HG02610 (cell line): Measurements from ENCODE around the gene ADAMTS9.

Experiments
- ATAC-seq: cut with Tn5 transposase; IDR thresholded peaks from one replicate; pipeline ENCODE4 v1.9.1; 2021; ENCODE audit warnings: mild to moderate bottlenecking, moderate library complexity; ENCODE audit not compliant: unreplicated experiment

Gene ADAMTS9

DNA sequence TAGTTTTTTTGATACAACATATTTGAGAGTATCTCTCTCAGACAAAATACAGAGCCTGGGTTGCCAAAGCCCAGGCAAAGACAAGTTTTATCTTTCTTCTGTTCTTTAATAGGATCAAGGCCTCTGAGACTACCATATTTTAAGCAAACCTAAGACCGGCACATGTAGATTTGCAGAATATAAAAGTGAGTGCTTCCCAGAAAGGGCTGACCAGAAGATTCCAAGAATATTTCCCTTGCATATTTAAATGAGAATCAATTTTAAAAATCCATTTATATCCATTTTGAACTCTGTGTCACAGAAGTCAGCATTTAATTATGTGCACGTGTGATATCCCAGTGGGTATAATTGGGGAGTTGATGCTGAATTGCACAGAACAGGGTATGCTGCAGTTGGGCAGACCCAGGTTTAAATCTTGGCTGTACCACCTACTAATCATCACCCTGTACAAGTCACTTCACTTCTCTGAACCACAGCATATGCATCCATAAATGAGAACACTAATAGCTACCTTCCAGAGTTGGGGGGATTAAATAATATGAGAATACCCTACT, 191.9 kb downstream of the ADAMTS9 start:
- ATAC-seq, result no peak

DNA sequence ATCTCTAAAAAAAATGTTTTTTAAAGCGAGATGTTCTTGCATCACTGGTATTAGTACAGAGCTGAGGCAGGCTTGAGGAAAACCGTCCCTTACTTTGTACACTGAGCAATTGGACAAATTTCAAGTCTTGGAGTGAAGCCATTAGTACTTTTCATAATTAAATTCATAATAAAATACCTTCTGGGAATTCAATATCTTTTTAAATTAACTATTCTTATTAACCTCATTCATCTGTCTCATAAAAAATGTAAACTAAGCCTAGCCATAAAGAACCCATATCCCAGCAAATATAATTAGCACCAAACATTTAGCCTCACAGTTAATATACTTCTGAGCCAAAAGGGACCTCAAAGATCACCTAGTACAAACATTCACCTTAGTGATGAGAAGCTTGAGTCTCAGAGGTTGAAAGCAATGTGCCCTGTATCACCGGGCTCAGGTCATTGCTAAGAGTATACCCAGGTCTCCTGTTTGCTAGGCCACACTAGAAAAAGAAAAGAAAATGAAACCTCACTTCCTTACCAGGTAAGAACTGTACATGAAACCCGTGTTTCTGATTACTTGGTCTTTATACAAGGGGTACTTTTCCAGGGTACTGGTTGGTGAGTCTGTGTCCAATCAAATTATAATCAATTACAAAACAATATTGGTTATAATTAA, 192.5 kb downstream of the ADAMTS9 start:
- ATAC-seq, result no peak

DNA sequence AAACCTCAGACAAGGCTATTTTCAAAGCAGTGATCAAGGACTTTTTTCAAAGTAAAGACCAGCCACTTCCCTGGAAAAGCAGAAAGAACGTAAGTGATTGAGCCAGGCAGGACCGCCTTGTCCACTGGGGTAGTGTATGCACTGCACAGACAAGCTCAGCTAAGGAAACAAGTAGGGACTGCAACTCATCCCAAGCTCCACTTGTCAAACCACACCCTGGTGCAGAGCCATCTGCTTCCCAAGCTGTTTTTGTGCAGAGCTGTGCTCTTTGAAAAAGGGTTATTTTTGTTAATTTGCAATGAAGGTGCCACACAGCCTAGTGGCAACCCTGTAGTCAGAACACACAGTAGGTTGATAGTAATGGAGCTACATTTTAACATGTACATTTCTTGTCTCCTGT, 193.3 kb downstream of the ADAMTS9 start:
- ATAC-seq, result no peak

DNA sequence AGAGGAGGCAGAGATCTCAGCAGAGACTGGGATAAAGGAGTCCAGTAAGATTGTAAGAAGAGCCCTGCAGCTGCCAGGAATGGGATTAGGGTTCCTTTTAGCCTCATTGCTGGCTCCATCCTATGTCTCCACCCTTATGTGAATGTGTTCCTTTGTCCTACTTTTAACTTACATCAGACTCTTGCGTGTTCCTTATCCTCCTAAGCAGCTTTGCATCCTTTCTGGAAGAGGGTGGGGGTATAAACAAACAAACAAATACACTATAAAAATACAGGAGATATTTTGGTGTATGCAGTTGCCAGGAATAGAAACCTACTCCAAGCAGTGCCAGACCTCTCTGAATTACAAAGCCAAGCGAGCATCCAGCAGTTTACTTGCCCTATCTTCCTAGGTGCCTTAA, 194.7 kb downstream of the ADAMTS9 start:
- ATAC-seq, result no peak

DNA sequence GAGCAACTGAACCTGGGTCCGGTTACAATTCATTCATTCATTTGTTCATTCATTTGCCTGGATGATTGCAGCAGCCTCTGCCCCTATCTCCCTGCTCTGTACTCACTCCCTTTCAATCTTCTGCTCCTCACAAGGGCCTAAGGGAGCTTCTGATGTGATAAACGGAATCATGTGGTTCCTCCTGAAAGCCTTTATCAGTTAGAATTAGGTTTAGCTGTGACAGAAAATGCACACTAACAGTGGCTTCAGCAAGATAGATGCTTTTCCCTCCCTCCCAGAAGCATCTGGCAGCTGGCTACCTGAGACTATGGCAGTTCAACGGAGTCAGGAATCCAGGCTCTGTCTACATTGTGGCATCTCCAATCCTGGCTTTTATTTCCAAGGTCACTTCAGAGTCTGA, 196.0 kb downstream of the ADAMTS9 start:
- no peak for ATAC-seq

DNA sequence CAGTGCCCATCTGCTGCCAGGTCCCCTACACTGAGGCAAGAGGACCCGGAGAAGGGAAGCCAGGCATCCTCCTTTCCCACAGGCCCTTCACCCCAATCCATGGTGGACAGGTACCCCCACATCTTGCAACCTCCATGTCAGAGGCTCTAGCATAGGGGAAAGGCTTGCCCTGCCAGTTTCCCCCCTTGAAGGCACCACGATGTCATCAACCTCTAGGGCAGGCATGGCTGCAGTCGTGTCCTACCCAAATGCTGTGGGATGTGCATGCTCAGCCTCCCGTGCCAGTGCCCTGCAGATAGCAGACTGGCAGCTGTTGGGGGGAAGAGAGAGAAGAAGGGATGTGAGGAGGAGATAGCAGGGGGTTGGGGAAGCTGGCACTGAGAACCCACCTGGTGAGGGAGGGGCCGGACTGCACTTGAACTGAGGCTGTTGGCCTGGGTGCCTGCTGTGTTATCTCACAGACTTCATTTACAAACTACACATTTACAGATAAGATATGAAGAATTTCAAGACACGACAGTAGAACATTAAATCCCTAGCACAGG, 197.5 kb downstream of the ADAMTS9 start:
- ATAC-seq, result no peak

DNA sequence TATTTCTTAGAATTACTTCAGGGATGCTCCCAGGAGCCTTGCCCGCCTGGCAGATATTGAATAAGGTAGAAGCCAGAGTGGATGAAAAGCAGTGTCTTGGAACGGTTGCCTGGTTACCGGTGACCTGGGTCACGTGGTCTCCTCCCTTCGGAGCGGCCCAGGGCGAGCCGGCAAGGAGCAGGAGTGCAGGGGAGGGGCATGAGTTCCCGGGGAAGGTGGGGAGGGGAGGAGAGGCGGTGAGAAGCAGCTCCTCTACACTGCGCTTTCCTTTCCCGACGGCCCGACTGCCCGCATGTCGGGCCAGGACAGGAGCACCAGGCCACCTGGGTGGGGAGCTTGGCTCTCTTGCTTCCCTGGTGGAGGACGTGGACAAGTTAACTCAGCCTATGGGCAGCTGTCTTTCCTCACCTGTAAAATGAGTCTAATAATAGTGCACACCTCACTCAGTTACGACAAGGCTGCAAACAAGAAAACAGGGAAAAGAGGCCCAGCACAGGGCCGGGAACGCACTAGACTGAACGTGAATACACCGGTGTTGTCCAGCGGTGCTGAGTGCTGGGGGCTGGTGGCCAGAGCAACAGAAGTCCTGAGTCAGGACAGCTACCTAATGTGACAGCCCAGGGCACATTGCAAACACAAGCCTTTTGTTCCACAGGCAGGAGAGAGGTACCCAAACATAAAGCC, 198.3 kb downstream of the ADAMTS9 start:
- no peak for ATAC-seq

DNA sequence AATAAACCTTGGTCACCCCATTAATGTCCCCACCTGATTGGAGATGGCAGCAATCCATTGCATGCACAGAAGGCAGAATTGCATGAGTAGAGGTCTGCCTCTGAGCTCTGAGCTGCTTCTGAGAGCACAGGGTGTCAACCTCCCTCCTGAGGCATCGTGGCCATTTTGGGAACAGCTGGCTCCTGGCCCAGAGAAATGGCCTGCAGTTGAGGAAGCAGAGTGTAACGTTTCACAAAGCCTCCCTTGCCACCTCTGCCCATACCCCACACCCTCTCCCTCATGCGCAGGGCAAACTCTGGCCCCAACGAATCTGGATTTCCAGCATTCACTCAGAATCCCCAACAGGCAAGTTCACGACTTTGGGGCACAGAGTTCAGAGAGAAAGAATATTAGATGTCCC, 198.9 kb downstream of the ADAMTS9 start:
- no peak for ATAC-seq

DNA sequence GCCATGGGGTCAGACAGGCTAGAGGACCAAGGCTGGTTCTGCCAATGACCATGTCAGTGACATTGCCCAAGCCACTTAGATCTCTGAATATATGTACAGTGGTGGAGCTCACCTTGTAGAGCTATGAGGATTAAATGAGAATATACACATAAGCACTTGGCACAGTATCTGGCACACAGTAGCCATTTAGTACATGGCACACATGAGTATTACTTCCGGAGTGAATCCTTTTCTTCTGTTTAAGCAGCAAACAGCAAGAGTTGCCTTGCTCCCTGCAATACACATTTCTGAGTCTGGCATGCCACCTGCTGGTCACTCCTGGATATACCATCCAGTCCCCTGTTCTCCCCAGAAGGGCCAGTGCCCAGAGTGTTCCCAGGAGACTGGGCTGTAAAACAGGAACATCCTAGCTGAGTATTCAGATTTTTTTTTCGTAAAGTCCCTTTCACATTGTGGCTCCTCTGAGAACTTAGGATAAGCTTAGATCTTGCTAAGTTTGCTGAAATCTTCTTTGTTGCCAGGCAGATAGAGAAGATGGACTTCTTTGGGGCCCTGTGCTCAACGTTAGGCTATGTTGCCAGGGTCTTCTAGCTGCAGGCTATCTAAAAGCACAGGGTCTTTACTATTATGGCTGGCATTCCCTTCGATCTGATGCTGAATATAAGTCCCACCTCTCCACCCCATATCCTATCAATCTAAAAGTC, 203.4 kb downstream of the ADAMTS9 start:
- peak; percentile 96 for ATAC-seq

DNA sequence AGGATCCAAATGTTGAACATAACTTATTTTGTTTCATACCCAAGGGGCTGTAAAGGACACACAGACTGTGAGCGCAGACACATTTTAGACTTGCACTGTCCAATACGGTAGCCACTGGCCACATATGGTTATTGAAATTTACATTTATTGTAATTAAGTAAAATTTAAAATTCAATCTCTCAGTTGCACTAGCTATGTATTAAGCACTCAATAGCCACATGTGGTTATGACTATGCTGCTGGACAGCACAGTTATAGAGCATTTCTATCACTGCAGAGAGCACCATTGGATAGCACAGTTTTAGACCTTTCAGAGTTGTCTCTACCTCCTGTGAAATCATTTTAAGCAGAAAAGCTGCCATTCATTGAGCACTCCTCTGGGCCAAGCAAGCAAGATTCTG, 204.3 kb downstream of the ADAMTS9 start:
- ATAC-seq, result no peak

DNA sequence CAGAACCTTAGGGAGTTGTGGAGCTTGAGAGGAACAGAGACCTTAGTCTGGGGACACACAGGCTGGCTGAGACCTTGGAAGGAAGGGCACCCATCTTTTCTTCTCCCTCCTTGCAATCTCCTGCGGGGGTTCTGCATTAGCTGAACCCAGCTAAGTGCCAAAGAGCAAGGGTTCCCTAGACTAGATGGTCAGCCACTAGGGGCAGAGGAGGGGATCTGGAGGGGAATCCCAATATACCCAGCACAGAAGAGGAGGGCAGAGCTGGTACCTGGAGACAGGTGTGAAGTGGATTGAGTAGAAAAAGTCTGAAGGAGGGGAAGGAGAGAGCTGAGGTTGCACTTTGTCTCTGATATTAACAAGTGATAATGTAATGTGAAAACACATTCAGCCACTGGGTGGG, 212.8 kb downstream of the ADAMTS9 start:
- ATAC-seq, result no peak

DNA sequence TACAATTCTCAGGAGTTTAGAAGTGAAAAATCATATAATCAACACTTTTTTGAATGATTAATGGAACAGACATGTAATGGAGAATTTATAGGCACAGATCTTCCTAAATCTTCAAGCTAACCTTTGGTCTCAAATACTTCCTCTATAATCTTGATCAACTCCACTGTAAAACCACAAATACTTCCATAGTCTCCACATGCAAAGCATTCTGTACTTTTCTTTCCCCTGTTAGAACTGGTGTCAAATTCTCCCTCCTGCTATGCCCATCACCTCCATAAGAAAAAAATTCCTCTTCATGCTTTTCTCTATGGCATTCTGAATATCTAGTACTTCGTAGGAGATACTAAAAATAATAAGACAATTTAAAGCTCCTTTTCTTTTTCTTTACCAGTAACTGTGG, 214.3 kb downstream of the ADAMTS9 start:
- ATAC-seq, result no peak

DNA sequence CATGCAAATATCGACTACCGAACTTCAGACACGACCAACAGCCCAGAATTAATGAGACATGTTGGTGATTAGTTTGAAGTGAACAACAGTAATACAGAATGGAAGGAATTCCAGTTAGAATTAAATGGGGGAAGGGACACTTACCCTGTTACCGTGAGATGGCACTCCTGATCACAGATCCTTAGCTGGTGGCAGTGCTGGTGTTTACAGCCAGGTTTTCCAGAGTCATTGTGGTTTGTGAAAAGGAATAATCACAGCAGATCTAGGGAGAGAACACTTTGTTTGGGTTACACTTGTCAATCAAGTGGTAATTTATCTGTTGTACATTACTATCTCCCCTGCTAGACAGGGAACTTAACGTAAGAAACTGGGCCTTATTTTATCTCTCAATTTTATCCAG, 217.4 kb downstream of the ADAMTS9 start:
- no peak for ATAC-seq

DNA sequence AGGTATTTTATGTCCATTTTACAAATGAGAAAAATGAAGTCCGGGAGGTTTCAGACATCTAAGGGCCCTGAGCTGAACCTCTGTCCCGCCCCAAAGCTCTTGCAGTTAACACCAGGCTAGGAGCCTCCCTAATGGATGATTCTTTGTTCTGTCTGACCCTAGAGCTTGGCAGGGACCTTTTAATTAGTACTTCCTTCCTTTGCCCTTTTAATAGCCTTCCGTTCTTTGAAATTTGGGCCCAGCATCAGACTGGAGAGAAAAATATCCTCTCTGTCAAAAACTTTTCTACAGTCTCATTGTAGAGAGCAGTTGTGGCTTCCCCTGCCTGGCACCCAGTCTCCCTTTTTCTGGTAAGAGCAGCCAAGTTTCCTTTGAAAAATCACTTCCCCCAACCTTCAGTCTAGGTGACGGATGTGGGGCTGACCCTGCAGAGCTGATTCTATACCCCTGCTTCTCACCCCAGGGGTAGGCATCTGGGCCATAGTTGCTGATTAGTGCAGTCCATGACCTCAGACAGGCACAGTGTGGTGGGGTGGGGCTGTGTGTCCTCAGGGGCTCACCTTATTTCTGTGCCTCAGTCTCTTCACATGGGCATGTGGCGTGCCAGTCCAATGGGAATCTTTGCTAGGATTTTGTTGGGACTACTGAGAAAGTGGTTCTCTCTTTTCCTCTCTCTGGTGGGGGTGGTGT, 220.4 kb downstream of the ADAMTS9 start:
- ATAC-seq, result no peak
